ENCODE measurements around the gene TSTD1.
A peak's percentile ranks its signal among the peaks of the same experiment; 100 is the strongest.
"Not testable (repeated sequence)": the region's sequence is repeated elsewhere in the genome, so short reads cannot be mapped to it uniquely, and the experiment has no call there.

TSTD1 gene

GRCh38 chr1:161006563-161006962 lies 32.2 kb downstream of the TSTD1 start:
- DNase-seq = no peak

DNA sequence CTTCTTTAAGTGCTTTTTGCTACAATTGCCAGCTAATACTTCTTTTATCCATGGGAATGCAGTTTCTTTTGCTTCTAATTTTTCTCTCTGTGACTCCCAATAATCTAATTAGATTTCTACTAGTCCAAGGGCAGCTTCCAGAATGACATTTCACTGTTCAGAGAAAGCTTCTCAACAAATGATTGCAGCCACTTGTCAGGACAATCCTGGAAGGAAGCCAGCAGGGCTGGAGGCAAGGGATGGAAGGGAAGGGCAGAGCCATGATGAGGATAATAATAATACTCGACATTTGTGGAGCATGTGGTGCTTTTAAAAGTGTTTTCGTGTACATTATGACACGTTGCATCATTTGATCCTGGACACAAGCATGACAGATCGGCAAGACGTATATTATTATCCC lies 37.2 kb downstream of the TSTD1 start:
- DNase-seq = no peak

DNA sequence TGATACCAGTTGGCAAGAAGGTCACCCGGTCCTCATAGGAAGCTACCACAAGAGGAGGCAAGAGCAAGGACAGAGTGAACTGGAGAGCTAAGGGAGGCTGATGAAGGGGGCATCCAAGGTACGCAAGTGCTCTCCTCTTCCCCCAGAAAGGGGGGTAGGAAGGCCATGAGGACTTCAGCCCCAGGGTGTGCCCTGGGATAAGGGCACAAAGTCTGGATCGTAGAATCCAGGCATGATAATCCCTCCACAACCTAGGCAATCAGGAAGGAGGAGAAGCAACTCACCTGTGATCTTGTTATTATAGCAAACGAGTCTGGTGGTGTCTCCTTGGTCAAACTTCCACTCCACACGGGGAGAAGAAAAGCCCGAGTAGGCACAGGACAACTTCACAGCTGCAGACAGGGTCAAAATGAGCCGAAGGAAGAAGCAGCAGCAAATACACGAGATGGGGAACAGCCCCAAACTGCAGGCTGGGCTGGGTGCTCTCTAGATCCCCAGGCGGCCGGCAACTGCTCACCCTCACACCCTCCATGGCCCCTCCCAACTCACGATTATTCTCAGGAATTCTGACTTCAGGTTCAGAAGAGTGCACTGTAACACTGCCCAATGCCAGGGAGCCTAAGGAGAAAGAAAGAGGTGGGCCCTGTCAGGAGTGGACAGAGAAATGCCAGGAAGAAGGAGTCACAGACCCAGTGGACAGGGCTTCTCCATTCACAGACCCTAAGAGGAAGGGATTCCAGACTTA lies 37.9 kb downstream of the TSTD1 start:
- DNase-seq = no peak

DNA sequence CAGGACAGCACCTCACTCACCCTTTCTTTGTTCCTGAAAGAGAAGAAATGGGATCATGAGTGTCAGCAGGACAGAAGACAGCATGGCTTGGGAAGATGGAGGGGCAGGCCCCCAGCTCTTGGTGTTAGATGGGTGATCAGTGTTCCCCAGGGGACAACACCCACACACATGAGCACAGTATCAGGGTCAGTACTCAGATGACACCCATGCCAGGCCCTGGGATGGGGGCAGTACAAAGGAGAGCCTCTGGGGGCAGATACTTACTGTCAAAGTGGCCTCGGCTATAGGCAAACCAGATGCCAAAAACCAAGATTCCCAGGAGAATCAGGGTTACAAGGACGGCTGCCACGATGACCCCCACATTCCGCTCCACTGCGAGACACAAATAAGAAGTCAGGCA lies 39.4 kb downstream of the TSTD1 start:
- DNase-seq = no peak

- no peak for DNase-seq
Measured at GRCh38 chr1:160997323-160998038, 41.3 kb downstream of the TSTD1 start.

- DNase-seq = no peak
Measured at GRCh38 chr1:160996178-160996577, 42.6 kb downstream of the TSTD1 start.

- peak; percentile 35 for DNase-seq
Measured at GRCh38 chr1:160993544-160994193, 45.1 kb downstream of the TSTD1 start.

DNA sequence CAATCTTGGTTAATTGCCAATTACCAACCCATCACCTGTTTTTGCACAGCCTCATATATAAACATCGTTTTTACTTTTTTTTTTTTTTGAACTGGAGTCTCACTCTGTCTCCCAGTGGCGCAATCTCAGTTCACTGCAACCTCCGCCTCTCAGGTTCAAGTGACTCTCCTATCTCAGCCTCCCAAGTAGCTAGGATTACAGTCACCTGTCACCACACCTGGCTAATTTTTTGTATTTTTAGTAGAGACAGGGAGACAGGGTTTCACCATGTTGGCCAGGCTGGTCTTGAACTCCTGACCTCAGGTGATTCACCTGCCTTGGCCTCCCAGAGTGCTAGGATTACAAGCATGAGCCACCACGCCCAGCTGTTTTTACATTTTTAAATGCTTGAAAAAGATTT lies 46.7 kb downstream of the TSTD1 start:
- not testable (repeated sequence) for DNase-seq

All from eye (tissue), 1 donor.